ENCODE results near the gene THOP1. TPM values are rescaled to one million over a fixed set of nuclear protein-coding genes. Genes with fewer than 3 reads are reported as not detected.

THOP1 gene
- total RNA-seq, 1 donor from 2014 or later = 35.0 TPM

- no peak for DNase-seq (ENCODE audit: low spot score)
These were observed 17.5 kb downstream of the THOP1 start for GRCh38 chr19:2802826-2803225.

GRCh38 chr19:2803486-2804155 is 18.3 kb downstream of the THOP1 start:
- DNase-seq (ENCODE audit: low spot score) = no peak

DNA sequence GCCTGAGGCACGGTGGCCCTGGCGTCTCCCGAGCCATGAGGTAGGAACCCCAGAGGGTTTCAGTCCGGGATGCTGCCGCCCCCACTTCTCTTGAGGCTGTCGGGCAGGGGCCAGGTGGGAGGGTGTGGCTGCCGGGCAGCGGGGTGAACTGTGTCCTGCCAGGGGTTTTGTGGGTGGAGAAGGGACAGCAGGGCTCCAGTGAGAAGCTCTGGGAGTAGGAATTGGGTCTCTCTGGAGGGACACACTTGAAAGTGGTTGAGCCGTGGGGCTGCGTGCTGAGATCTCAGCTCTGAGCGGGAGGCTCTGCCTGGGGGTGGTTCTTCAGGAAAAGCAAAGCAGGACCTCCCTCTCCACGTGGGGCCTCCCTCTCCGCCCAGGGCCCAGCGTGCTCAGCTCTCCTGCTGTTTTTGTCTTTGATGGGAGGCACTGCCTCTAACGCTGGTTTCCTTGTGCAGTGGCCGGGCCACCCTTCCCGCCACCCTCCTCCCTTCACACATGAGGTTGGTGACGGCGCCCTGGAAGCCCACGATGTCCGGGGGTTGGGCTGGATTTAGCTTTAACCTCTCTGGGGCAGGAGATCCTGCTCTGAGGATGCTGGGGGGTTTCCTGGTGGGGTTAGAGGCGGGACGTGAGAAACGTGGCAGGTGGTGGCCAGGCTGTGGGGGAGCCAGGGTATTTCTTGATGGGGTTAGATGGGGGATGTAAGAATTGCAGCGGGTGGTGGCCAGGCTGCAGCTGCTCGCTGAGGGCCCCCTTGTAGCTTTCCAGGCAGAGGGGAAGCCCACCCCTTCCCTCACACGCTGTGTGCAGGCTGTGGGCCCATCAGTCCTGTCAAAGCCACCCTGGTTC is 19.1 kb downstream of the THOP1 start:
- no peak for DNase-seq (ENCODE audit: low spot score)

DNA sequence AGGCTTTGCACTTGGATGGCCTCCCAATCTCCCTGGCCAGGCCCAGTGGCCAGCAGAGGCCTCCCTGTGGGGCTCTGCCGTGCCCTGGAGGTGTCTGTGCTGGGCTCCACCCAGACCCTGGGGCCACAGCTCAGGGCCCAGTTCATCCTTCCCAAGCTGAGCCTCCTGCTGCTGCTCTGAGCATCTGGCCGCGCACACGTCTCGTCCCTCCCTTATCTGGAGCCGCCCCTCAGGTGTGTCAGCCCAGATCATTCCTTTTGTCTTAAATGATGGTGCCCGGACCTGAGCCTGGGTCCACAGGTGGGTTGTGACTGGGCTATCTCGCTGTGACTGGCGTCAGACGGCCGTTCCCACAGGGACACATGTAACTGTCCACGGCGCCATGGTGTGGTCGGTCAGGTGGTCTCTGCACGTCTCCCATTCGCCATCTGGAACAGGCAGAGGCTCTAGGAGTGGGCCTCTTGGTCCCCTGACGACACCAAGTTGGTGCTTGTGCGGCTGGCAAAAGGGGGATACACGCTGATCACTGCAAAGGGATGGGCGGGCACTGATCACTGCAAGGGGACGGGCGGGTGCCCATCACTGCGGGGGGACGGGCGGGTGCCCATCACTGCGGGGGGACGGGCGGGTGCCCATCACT is 20.1 kb downstream of the THOP1 start:
- no peak for DNase-seq (ENCODE audit: low spot score)

GRCh38 chr19:2805991-2806649 is 20.8 kb downstream of the THOP1 start:
- DNase-seq (ENCODE audit: low spot score) = no peak

- DNase-seq (ENCODE audit: low spot score) = no peak
These were observed 21.6 kb downstream of the THOP1 start for GRCh38 chr19:2806736-2807378.

DNA sequence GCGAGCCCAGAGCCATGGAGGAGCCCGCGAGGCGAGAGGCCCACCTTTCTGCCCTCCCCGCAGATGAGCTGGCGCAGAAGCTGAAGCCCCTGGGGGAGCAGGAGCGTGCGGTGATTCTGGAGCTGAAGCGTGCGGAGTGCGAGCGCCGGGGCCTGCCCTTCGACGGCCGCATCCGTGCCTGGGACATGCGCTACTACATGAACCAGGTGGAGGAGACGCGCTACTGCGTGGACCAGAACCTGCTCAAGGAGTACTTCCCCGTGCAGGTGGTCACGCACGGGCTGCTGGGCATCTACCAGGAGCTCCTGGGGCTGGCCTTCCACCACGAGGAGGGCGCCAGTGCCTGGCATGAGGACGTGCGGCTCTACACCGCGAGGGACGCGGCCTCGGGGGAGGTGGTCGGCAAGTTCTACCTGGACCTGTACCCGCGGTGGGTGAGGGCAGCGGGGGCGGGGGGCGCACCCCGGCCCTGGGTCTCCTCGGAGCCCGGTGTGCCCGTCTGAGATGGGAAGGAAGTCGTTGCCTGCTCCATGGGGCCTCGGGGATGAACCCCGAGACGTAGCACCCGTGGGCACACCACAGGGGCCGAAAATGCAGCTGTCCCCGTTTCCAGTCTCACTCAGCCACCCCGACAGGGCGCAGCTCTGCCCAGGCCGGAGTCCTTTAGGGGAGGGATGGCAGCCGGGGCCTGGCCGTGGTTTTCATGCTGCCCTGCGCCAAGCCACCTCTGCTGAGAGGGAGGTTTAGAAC is 22.3 kb downstream of the THOP1 start:
- DNase-seq (ENCODE audit: low spot score) = no peak

DNA sequence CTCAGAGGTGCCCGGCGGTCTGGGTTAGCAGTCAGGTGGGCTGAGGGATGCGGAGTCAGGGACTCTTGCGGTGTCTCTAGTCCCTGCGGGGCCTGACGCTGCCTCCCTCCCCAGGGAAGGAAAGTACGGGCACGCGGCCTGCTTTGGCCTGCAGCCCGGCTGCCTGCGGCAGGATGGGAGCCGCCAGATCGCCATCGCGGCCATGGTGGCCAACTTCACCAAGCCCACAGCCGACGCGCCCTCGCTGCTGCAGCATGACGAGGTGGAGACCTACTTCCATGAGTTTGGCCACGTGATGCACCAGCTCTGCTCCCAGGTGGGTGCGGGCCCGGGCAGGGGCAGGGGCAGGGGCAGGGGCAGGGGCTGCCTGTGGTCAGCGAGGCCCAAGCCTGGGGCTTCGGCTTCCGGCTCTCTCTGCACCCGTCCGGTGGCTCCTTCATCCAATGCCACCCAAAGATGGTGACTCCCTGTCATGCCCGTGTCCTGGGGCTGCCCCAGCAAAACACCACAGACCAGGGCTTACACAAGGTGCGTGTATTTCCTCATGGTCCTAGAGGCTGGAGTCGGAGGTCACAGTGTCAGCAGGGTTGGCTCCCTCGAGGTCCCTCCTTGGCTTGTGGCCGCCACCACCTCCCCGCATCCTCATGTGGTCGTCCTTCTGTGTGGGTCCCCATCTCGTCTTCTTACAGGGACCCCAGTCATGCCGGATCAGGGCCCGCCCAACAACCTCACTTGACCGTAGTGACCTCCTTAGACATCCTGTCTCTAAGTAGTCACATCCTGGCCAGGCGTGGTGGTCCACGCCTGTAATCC is 23.0 kb downstream of the THOP1 start:
- no peak for DNase-seq (ENCODE audit: low spot score)

DNA sequence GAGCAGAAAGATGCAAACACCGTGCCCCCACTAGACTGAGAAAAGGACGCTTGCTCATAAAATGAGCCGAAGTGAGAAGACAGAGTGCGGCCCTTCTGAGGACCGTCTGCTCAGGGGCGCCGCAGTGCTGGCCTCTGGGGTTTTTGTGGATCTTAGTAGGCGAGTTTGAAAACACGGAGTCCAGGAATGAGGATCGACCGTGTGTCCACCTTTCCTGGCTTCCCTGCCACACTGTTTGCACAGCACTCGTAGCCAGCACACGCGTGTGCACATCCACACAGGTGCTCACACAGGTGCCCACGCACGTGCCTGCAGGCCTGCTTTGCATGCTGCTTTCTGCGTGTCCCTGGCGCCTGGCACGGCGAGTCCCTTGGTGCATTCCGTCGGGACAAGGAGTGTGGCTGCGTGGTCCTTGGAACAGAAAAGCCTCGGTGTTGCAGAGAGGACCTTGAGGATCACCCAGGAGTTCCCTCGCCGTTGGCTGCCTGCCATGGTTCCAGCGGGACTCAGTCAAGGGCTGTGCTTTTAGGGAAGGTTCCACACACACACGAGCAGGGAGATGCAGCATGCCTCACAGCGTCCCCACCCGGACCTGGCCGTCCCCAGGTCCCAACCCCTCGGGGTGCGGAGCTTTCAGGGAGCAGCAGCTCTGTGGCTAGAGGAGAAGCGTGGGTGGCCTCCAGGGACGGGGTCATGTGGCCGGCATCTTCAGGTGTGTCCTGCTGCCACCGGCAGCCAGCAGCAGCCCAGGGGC is 24.3 kb downstream of the THOP1 start:
- DNase-seq (ENCODE audit: low spot score) = no peak

DNA sequence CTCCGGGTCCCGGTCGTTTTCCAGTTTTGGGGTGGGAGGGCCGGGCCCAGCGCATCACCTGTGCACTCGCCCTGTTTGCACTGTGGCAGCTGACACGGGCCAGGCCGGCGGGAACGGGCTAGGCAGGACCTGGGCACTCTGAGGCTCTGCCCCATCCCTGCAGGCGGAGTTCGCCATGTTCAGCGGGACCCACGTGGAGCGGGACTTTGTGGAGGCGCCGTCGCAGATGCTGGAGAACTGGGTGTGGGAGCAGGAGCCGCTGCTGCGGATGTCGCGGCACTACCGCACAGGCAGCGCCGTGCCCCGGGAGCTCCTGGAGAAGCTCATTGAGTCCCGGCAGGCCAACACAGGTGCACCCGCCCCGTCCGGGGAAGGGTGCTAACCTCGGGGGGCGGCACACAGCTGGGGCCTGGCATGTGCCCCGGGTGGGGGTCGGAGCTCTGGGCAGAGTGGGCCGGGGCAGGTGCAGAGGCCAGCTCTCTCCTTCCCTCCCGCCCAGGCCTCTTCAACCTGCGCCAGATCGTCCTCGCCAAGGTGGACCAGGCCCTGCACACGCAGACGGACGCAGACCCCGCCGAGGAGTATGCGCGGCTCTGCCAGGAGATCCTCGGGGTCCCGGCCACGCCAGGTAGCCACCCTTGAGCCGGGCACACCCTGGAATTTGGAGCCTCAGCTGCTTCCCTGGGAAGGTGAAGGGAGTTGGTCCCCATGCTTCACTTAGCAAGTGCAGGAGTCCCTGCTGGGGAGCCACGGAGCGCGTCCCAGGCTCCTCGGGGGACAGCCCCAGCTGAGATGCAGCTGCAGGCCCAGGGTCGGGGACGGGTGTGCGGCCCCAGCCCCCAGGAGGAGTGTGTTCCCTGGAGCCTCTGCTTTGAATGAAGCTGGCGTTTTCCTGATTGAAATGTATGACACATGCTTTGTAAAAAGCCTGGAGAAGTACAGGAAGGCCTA is 25.1 kb downstream of the THOP1 start:
- no peak for DNase-seq (ENCODE audit: low spot score)

DNA sequence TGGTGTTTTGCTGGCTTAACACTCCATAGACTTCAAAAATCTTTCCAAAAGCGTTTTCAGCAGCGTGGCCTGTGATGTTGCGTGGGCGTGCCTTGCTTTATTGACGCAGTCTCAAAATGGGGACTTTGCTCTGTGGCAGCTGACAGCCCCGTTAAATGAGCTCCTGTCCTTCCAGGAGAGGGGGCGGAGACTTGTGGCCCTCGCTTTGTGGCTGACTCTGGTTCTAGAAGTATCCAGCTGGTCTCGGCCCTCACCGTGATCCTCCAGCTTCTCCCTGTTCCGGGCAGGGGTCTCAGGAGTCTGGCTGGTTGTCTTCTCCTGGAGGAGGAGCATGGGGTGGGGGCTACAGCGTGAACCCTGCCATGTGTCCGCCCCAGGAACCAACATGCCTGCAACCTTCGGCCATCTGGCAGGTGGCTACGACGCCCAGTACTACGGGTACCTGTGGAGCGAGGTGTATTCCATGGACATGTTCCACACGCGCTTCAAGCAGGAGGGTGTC is 26.0 kb downstream of the THOP1 start:
- no peak for DNase-seq (ENCODE audit: low spot score)

- DNase-seq (ENCODE audit: low spot score) = no peak
These were observed 26.6 kb downstream of the THOP1 start for GRCh38 chr19:2811735-2812413.

DNA sequence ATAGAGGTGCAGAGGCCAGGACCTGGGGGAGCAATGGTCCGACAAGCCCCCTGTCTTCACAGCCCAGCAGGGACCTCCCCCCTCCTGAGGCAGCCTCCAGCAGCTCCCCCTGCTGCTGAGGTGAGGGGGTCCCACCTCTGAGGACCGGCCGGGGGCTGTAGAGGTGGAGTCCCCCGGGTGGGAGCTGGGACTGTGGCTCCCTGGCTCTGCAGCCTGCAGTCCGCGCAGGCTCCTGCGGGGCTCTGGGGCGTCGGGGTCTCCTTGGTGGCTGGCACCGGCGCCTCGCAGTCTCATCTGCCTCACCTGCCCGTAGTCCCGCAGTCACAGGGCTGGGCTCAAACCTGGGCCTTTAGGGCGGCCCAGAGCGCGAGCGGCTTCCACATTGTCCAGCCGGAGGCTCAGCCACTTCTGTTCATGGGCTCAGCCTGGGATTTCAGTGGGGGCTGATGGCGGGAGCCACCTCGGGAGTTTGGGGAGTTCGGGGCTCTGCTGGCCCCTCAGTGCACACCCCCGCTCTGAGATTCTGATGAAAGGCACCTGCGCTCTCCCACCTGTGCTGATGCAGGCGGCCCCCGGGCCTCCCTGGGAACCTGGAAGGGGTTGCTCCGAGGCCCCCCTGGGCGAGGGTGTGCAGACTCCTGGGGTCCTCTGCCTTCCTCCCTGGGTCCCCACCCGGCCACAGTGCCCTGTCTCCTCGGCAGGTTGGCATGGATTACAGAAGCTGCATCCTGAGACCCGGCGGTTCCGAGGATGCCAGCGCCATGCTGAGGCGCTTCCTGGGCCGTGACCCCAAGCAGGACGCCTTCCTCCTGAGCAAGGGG is 27.3 kb downstream of the THOP1 start:
- DNase-seq (ENCODE audit: low spot score) = no peak

GRCh38 chr19:2813235-2814160 is 28.2 kb downstream of the THOP1 start:
- no peak for DNase-seq (ENCODE audit: low spot score)

DNA sequence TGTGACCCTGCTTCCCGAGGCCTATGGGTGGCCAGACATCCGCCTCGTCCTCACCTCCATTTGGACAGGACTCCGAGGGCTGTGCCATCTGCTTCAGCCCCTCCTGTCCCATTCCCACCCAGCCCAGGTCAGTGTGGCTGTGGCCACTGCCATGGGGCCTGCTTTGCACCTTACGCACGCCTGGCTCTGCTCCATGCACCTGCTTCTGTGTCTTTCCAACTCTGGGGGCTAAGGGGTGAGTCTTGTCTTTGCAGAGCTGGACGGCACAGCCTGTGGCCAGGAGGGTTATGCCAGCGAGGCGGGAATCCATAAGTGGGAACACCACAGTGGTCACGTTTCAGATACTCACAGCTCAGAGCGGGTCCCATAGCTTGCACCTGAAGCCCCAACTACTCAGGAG is 29.1 kb downstream of the THOP1 start:
- DNase-seq (ENCODE audit: low spot score) = no peak
